ENCODE data around the gene GALNTL6. TPM values are rescaled to one million over a fixed set of nuclear protein-coding genes. Genes with fewer than 3 reads are reported as not detected.

GALNTL6 gene
- total RNA-seq, 2 experiments from 2014 or later, result not detected

- Mint-ChIP-seq H3K9me3 (peaks cover 5% of the 10 kb centered on the region), H3K27ac (no peak overlapping the region), H3K4me3 (no peak overlapping the region), H3K27me3 (ENCODE audit: low read depth) (no peaks in the 10 kb centered on the region), H3K4me1 (ENCODE audit: low read depth) (no peaks in the 10 kb centered on the region), H3K36me3 (ENCODE audit: low read depth) (no peaks in the 10 kb centered on the region)
- CTCF ChIA-PET, result no interaction called here
- DNase-seq, result no peak
- intact Hi-C loops (cut with micrococcal nuclease), result no loop called here
Measured at GRCh38 chr4:171843456-171843855, 30.3 kb downstream of the GALNTL6 start.

GRCh38 chr4:171846232-171846631 lies 33.0 kb downstream of the GALNTL6 start:
- Mint-ChIP-seq H3K36me3 (ENCODE audit: low read depth) (no peaks in the 10 kb centered on the region), H3K27me3 (ENCODE audit: low read depth) (no peaks in the 10 kb centered on the region), H3K9me3 (peaks cover 5% of the 10 kb centered on the region), H3K27ac (no peak overlapping the region), H3K4me3 (no peak overlapping the region), H3K4me1 (ENCODE audit: low read depth) (no peaks in the 10 kb centered on the region)
- intact Hi-C loops (cut with micrococcal nuclease), result loop anchor here (2.0 kb wide), 1 partner anchor 985 kb away; no protein-coding TSS in a partner anchor
- CTCF ChIA-PET, result no interaction called here
- peak; percentile 24 for DNase-seq

GRCh38 chr4:171846893-171847292 lies 33.7 kb downstream of the GALNTL6 start:
- peaks cover 5% of the 10 kb centered on the region for H3K9me3 Mint-ChIP-seq
- no peaks in the 10 kb centered on the region for H3K4me1 Mint-ChIP-seq (ENCODE audit: low read depth)
- H3K36me3 Mint-ChIP-seq (ENCODE audit: low read depth), result no peaks in the 10 kb centered on the region
- intact Hi-C loops (cut with micrococcal nuclease), result loop anchor here (2.0 kb wide), 1 partner anchor 984 kb away; no protein-coding TSS in a partner anchor
- H3K27me3 Mint-ChIP-seq (ENCODE audit: low read depth), result no peaks in the 10 kb centered on the region
- DNase-seq, result no peak
- H3K4me3 Mint-ChIP-seq, result no peak overlapping the region
- CTCF ChIA-PET, result no interaction called here
- H3K27ac Mint-ChIP-seq, result no peak overlapping the region

- H3K36me3 Mint-ChIP-seq (ENCODE audit: low read depth), result no peaks in the 10 kb centered on the region
- H3K9me3 Mint-ChIP-seq, result peaks cover 4% of the 10 kb centered on the region
- H3K27me3 Mint-ChIP-seq (ENCODE audit: low read depth), result no peaks in the 10 kb centered on the region
- CTCF ChIA-PET, result no interaction called here
- no peaks in the 10 kb centered on the region for H3K4me1 Mint-ChIP-seq (ENCODE audit: low read depth)
- no peak for DNase-seq
- H3K27ac Mint-ChIP-seq, result no peak overlapping the region
- H3K4me3 Mint-ChIP-seq, result no peak overlapping the region
- intact Hi-C loops (cut with micrococcal nuclease), result loop anchor here (2.0 kb wide), 1 partner anchor 983 kb away; no protein-coding TSS in a partner anchor
Measured at GRCh38 chr4:171847751-171848150, 34.5 kb downstream of the GALNTL6 start.

- peaks cover 8% of the 10 kb centered on the region for H3K9me3 Mint-ChIP-seq
- intact Hi-C loops (cut with micrococcal nuclease), result no loop called here
- CTCF ChIA-PET, result no interaction called here
- H3K4me3 Mint-ChIP-seq, result no peak overlapping the region
- no peaks in the 10 kb centered on the region for H3K4me1 Mint-ChIP-seq (ENCODE audit: low read depth)
- H3K36me3 Mint-ChIP-seq (ENCODE audit: low read depth), result no peaks in the 10 kb centered on the region
- DNase-seq, result no peak
- H3K27me3 Mint-ChIP-seq (ENCODE audit: low read depth), result no peaks in the 10 kb centered on the region
- no peak overlapping the region for H3K27ac Mint-ChIP-seq
Measured at GRCh38 chr4:171849686-171850222, 36.5 kb downstream of the GALNTL6 start.

GRCh38 chr4:171851295-171851694 lies 38.1 kb downstream of the GALNTL6 start:
- no peak overlapping the region for H3K27ac Mint-ChIP-seq
- CTCF ChIA-PET, result interaction anchor here (0.6 kb wide), 1 partner anchor 156 kb away, joined by 3 read pairs; no protein-coding TSS in a partner anchor
- no peaks in the 10 kb centered on the region for H3K27me3 Mint-ChIP-seq (ENCODE audit: low read depth)
- peaks cover 8% of the 10 kb centered on the region for H3K9me3 Mint-ChIP-seq
- no peaks in the 10 kb centered on the region for H3K4me1 Mint-ChIP-seq (ENCODE audit: low read depth)
- intact Hi-C loops (cut with micrococcal nuclease), result no loop called here
- H3K4me3 Mint-ChIP-seq, result no peak overlapping the region
- DNase-seq, result no peak
- H3K36me3 Mint-ChIP-seq (ENCODE audit: low read depth), result no peaks in the 10 kb centered on the region

GRCh38 chr4:171857302-171858012 lies 44.3 kb downstream of the GALNTL6 start:
- intact Hi-C loops (cut with micrococcal nuclease), result no loop called here
- CTCF ChIA-PET, result no interaction called here
- Mint-ChIP-seq H3K36me3 (ENCODE audit: low read depth) (no peaks in the 10 kb centered on the region), H3K4me1 (ENCODE audit: low read depth) (no peaks in the 10 kb centered on the region), H3K27ac (no peak overlapping the region), H3K27me3 (ENCODE audit: low read depth) (no peaks in the 10 kb centered on the region), H3K9me3 (peaks cover 6% of the 10 kb centered on the region), H3K4me3 (no peak overlapping the region)
- no peak for DNase-seq

GRCh38 chr4:171875291-171875690 lies 62.1 kb downstream of the GALNTL6 start:
- no peak for DNase-seq
- no peaks in the 10 kb centered on the region for H3K36me3 Mint-ChIP-seq (ENCODE audit: low read depth)
- CTCF ChIA-PET, result no interaction called here
- no peak overlapping the region for H3K27ac Mint-ChIP-seq
- no peaks in the 10 kb centered on the region for H3K4me1 Mint-ChIP-seq (ENCODE audit: low read depth)
- intact Hi-C loops (cut with micrococcal nuclease), result no loop called here
- H3K4me3 Mint-ChIP-seq, result no peak overlapping the region
- H3K27me3 Mint-ChIP-seq (ENCODE audit: low read depth), result no peaks in the 10 kb centered on the region
- peaks cover 3% of the 10 kb centered on the region for H3K9me3 Mint-ChIP-seq

GRCh38 chr4:171876636-171877035 lies 63.4 kb downstream of the GALNTL6 start:
- no peaks in the 10 kb centered on the region for H3K27me3 Mint-ChIP-seq (ENCODE audit: low read depth)
- H3K9me3 Mint-ChIP-seq, result no peaks in the 10 kb centered on the region
- no peaks in the 10 kb centered on the region for H3K36me3 Mint-ChIP-seq (ENCODE audit: low read depth)
- H3K27ac Mint-ChIP-seq, result no peak overlapping the region
- CTCF ChIA-PET, result no interaction called here
- DNase-seq, result no peak
- H3K4me3 Mint-ChIP-seq, result no peak overlapping the region
- intact Hi-C loops (cut with micrococcal nuclease), result no loop called here
- H3K4me1 Mint-ChIP-seq (ENCODE audit: low read depth), result no peaks in the 10 kb centered on the region

- CTCF ChIA-PET, result no interaction called here
- H3K27me3 Mint-ChIP-seq (ENCODE audit: low read depth), result no peaks in the 10 kb centered on the region
- intact Hi-C loops (cut with micrococcal nuclease), result no loop called here
- DNase-seq, result no peak
- no peak overlapping the region for H3K4me3 Mint-ChIP-seq
- no peaks in the 10 kb centered on the region for H3K9me3 Mint-ChIP-seq
- H3K36me3 Mint-ChIP-seq (ENCODE audit: low read depth), result no peaks in the 10 kb centered on the region
- H3K27ac Mint-ChIP-seq, result no peak overlapping the region
- H3K4me1 Mint-ChIP-seq (ENCODE audit: low read depth), result no peaks in the 10 kb centered on the region
Measured at GRCh38 chr4:171880136-171880535, 66.9 kb downstream of the GALNTL6 start.

- CTCF ChIA-PET, result no interaction called here
- no peak for DNase-seq
- intact Hi-C loops (cut with micrococcal nuclease), result no loop called here
- H3K9me3 Mint-ChIP-seq, result peaks cover 2% of the 10 kb centered on the region
- H3K27me3 Mint-ChIP-seq (ENCODE audit: low read depth), result no peaks in the 10 kb centered on the region
- H3K36me3 Mint-ChIP-seq (ENCODE audit: low read depth), result no peaks in the 10 kb centered on the region
- no peaks in the 10 kb centered on the region for H3K4me1 Mint-ChIP-seq (ENCODE audit: low read depth)
- H3K4me3 Mint-ChIP-seq, result no peak overlapping the region
- H3K27ac Mint-ChIP-seq, result no peak overlapping the region
Measured at GRCh38 chr4:171889681-171890080, 76.5 kb downstream of the GALNTL6 start.

- H3K27ac Mint-ChIP-seq, result no peak overlapping the region
- H3K4me1 Mint-ChIP-seq (ENCODE audit: low read depth), result no peaks in the 10 kb centered on the region
- CTCF ChIA-PET, result interaction anchor here (0.7 kb wide), 1 partner anchor 54 kb away, joined by 3 read pairs; no protein-coding TSS in a partner anchor
- DNase-seq, result no peak
- intact Hi-C loops (cut with micrococcal nuclease), result no loop called here
- no peaks in the 10 kb centered on the region for H3K27me3 Mint-ChIP-seq (ENCODE audit: low read depth)
- no peak overlapping the region for H3K4me3 Mint-ChIP-seq
- no peaks in the 10 kb centered on the region for H3K36me3 Mint-ChIP-seq (ENCODE audit: low read depth)
- H3K9me3 Mint-ChIP-seq, result peaks cover 6% of the 10 kb centered on the region
Measured at GRCh38 chr4:171891038-171891437, 77.8 kb downstream of the GALNTL6 start.

- intact Hi-C loops (cut with micrococcal nuclease), result no loop called here
- no peak for DNase-seq
- Mint-ChIP-seq H3K4me3 (no peak overlapping the region), H3K4me1 (ENCODE audit: low read depth) (no peaks in the 10 kb centered on the region), H3K27me3 (ENCODE audit: low read depth) (no peaks in the 10 kb centered on the region), H3K27ac (no peak overlapping the region), H3K9me3 (peaks cover 5% of the 10 kb centered on the region), H3K36me3 (ENCODE audit: low read depth) (no peaks in the 10 kb centered on the region)
- CTCF ChIA-PET, result no interaction called here
Measured at GRCh38 chr4:171896426-171896825, 83.2 kb downstream of the GALNTL6 start.
